Fibroblast of gingiva (primary cell): ENCODE data around the gene CTBS.
"Not testable (repeated sequence)": the region's sequence is repeated elsewhere in the genome, so short reads cannot be mapped to it uniquely, and the experiment has no call there.

Source experiments
- DNase-seq: peaks from one replicate; pipeline ENCODE4 v3.0.0-alpha.2; 2011; ENCODE audit warnings: low read depth

Gene CTBS

GRCh38 chr1:84573967-84574842 is at the start of gene CTBS:
CTBS (minus strand) TSS chr1:84574440; CDS start chr1:84574415, 25 bp downstream.
- DNase-seq: peak; percentile 86

- DNase-seq: no peak
Observed at GRCh38 chr1:84621553-84621952, 47.3 kb upstream of the CTBS start.

DNA sequence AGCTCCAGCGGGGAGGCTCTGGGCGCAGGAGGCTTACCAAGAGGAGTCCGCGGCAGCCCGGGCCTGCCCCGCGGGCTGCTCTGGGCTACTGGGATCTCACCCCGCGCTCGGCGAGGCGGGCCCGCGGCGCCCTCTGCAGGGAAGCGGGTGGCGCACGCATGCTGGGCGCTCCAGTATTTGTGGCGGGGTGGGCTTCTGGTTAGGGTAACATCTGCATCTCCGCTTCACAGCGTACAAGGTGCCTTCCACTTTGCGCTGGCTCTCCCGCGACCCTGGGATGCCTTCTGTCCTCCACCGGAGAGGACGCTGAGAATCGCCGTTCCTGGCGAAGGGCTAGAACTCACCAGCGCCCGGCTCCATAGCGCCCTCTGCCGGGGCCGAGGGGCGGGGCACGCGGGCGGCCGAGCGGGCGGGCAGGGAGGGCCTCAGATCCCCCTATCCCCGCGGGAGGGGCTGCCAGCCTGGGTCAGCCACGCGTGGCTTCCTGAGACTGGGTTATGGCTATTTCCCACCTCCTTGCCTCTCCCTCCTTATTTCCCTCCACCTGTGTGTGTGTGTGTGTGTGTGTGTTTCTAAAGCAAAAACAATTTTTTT is 46.6 kb upstream of the CTBS start:
- peak; percentile 67 for DNase-seq

DNA sequence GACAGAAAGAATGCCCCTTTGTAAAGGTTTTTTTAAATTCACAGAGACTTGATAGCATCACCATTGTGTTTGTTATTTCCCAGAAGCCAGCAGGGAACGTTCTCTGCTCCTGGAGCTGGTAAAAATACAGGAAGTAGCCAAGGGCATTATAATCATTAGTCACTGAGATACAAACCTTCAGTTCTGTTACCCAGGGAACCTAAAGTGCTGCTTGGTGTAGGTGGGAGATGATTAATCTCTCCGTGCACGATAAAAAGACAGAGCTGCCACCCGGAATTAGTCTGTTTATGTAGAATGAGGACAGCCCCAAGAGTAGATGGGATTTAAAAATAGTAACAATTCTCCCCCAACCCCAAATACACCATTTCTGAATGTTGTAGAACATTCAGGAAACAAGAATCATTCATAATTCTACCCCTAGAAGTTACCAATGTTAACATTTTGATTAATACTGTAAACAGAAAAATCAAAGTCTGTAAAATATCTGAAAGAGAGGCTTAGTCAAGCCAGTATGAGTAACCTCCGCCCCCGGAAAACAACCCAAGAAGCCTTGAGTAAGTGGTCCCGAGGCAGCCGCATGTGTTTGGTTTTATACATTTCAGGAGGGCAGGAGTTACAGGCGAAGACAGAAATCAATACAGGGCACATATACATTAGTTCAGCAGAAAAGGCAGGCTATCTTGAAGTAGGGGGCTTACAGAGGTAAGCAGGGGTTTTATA is 45.3 kb upstream of the CTBS start:
- peak; percentile 26 for DNase-seq

GRCh38 chr1:84617349-84617748 is 43.1 kb upstream of the CTBS start:
- no peak for DNase-seq

DNA sequence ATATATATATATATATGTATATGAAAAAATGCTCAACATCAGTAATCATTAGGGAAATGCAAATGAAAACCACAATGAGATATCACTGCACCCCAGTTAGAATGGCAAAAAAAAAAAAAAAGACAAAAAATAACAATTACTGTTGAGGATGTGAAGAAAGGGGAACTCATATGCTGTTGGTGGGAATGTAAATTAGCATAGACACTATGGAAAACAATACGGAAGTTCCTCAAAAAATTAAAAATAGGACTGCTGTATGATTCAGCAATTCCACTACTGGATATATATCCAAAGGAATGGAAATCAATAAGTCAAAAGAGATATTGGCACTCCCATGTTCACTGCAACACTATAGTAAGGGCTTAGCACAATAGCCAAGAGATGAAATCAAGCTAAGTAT is 41.5 kb upstream of the CTBS start:
- DNase-seq: no peak

- DNase-seq: no peak
Observed at GRCh38 chr1:84613887-84614286, 39.6 kb upstream of the CTBS start.

- DNase-seq: peak; percentile 46
Observed at GRCh38 chr1:84613026-84613425, 38.8 kb upstream of the CTBS start.

DNA sequence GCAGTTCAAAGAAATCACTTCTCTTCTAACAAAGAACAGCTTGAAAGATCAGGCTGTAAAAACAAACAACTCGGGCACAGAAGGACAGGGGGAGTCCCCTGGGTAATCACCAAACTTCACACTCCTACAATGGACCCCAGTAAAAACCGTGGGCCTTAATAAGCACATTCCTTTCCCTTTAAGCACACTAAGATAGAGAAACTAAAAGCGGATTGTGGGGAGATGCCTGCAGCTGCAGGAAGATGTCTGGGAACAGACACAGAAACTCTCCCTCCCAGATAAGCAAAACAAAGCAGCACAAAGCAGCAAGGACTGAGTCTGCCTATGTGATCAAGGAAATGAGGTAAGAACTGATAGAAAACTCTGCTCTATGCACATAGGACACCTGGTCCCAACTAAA is 37.6 kb upstream of the CTBS start:
- no peak for DNase-seq

- no peak for DNase-seq
Observed at GRCh38 chr1:84611091-84611490, 36.9 kb upstream of the CTBS start.

DNA sequence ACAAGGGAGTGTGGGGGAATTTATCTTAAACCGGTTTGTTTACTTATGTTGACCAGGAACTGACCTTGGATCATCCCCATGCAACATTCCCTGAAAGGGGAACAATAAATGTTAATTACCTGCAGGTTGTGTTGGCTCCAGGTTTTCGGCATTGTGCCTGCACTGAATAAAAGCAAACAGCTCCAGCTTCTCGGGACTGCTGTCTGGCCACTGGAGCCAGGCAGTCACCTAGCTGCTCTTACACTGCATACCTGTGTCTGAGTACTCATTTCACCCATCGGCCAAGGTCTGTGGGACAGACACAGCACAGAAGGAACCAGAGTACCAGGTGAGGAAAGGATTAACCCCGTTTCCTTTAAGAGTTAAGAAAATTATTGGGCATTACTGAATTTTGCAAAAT is 32.7 kb upstream of the CTBS start:
- no peak for DNase-seq

DNA sequence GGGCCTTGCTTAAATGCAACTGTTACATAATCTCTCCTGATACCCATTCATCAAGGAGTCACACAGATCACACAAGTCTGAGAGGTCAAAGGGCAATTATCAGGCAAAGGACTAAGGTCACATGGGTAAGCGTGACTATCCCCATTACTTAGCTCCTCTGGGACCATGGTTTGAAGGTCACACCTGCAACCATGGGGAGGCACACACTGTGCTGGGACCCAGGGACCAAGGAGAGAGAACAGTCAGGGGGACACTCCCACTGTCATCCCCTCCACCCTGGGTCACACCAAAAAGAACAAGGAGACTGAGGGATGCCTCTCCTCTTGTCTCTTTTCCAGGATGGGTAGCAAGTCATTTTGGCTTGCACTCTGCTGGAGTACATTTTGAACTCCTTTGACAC is 30.9 kb upstream of the CTBS start:
- no peak for DNase-seq

DNA sequence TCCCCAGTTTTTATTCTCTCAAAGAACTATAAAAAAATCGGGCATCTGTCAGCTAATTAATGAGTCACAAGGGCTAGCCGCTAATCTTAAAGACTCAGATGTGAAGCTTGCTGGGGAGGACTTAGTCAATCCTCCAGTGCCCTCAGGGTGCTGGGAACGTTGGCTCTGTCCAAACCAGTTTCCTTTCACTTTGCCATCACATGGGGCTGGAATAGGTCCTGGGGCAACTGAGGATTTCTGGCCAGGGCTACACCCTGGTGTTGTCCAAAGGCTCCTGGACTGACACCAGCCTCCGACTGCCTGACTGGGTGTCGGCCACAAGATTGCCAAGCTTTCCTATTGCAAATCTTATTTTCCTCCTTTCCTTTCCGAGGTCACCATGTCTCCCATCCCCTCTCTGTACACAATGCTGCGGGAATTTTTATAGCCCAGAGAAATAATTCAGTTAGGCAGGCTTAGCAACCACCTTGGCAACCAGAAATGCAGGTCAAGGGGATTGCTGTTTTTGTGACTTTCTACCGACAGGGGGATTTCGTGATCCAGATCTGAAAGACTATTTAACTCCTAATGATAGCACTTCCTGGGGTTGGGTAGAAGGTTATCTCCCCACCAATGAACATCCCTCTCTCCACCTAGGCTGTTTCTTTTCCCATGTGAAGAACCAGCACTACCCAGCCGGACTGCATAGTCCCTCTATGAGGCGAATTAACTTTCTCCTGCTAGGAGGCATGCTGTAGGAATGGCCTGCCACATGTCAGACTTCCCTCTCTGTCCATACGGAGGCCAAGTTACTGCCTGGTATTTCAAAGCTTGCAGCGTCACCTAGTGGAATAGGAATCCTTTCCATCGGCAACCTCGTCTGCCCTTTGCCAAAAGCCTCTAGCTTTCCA is 29.9 kb upstream of the CTBS start:
- peak; percentile 87 for DNase-seq

DNA sequence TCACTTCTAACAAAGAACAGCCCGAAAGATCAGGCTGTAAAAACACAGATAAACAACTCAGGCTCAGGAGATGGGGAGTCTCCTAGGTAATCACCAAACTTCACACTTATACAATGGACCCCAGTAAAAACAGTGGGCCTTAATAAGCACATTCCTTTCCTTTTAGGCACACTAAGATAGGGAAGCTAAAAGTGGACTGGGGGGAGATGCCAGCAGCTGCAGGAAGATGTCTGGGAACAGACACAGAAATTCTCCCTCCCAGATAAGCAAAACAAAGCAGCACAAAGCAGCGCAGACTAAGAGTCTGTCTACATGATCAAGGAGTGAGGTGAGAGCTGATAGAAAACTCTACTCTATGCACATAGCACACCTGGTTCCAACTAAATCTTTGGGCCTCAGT is 29.0 kb upstream of the CTBS start:
- DNase-seq: no peak

GRCh38 chr1:84600796-84601195 is 26.6 kb upstream of the CTBS start:
- no peak for DNase-seq

GRCh38 chr1:84598846-84599741 is 24.9 kb upstream of the CTBS start:
- peak; percentile 49 for DNase-seq

DNA sequence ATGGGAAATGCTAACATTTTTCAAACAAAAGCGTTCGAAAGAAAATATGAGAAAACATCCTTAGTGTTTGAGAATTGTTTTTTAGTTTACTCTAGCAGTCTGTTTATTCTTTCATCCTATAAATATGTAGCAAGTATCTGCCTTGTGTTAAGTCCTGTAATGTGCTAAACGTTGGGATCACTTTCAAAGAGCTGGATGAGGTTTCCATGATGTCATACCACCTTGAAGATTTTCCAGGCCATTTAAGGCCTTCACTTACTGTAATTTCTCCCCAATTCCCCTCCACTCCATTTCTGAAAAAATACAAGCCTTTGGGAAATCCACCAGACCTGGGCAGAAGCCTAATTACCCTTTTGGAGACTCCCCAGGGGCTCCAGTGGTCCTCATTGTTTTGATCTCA is 24.2 kb upstream of the CTBS start:
- peak; percentile 56 for DNase-seq

DNA sequence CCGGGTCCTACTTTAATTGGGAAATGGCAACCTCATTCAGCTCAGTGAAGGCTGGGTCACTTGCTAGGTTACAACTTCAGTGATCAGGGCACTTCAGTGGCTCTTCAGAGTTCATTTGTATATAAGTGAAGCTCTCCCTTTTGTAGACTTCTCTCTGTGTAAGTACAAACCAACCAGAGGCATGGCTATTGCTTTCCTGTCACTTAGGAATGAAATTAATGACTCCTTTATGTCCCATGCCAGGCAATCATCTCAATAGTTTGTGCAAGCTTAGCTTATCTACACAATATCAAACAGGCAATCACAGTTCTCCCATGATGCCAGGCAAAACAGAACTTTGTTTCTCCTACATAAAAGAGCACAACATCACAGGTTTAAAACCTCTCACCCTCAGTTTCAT is 22.8 kb upstream of the CTBS start:
- no peak for DNase-seq

DNA sequence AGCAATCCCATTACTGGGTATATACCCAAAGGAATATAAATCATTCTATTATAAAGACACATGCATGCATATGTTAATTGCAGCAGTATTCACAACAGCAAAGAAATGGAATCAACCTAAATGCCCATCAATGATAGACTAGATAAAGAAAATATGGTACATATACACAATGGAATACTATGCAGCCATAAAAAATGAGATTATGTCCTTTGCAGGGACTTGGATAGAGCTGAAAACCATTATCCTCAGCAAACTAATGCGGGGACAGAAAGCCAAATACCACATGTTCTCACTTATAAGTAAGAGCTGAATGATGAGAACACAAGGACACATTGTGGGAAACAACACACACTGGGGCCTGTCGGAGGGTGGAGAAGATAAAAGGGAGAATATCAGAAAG is 20.7 kb upstream of the CTBS start:
- DNase-seq: not testable (repeated sequence)

- DNase-seq: no peak
Observed at GRCh38 chr1:84587099-84587498, 12.9 kb upstream of the CTBS start.

DNA sequence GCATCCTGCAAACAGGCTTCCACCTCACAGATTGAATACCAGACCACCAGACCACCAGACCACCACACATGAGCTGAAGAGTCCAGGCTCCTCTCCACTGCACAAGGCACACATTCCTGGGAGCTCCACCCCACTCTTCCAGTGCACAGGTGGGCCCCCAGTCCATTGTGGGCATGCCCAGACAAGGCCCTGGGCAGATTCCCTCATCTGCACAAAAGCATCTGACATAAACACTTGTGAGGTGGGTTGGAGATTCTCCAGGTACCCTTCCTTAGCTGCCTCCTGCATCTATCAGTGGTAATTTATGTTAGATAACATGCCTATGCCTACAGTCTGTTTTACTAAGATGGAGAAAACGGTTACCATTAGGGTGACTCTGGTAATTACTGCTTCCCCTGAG is 11.6 kb upstream of the CTBS start:
- DNase-seq: no peak
